ENCODE measurements around the gene PFDN6. TPM values are rescaled to one million over a fixed set of nuclear protein-coding genes. Genes with fewer than 3 reads are reported as not detected.

The PFDN6 gene
- total and polyA plus RNA-seq, 2 of the 13 experiments (the other 11 are each of a cell fraction or from before 2014, with no cell fraction given) = 75.5 to 87.0 TPM

DNA sequence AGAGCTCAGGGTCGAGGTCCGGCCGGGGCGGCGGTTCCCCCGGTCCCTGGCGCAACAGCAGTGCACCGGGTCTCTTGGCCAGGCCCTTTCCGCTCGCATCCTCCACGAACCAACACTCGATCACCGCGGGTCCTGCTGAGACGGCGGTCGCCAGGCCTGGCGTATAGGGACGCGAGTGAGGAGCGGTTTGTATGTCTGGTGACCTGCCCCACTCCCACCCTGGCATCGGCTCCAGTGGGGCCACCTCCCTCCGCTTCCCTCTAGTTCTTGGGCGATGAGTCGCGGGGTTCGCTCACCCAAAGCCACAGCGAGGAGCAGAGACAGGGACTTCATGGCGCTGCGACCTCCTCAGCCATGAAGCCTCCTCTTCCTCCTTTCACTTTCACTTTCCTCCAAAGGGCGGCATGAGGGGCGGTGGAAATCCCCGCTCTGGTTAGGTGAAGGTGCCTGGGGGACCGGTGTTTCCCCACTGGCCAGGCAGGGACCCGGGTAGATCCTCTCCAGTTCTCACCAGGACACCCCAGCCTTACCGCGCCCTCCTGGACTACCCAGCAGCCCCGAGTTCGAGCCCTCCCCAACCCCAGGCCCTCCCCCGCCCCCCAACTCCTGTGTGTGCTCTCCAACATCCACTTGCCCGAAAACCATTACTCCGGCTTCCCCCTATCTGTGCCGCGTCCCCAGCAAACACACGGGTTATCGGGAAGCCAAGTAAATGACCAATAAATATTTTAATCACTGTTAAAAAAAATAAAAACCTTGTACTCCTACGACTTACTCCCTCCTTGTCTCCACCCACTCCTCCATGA, 24.5 kb downstream of the PFDN6 start, which contains the start of gene TAPBP (continued):
- TF ChIP-seq, protein P1, sequence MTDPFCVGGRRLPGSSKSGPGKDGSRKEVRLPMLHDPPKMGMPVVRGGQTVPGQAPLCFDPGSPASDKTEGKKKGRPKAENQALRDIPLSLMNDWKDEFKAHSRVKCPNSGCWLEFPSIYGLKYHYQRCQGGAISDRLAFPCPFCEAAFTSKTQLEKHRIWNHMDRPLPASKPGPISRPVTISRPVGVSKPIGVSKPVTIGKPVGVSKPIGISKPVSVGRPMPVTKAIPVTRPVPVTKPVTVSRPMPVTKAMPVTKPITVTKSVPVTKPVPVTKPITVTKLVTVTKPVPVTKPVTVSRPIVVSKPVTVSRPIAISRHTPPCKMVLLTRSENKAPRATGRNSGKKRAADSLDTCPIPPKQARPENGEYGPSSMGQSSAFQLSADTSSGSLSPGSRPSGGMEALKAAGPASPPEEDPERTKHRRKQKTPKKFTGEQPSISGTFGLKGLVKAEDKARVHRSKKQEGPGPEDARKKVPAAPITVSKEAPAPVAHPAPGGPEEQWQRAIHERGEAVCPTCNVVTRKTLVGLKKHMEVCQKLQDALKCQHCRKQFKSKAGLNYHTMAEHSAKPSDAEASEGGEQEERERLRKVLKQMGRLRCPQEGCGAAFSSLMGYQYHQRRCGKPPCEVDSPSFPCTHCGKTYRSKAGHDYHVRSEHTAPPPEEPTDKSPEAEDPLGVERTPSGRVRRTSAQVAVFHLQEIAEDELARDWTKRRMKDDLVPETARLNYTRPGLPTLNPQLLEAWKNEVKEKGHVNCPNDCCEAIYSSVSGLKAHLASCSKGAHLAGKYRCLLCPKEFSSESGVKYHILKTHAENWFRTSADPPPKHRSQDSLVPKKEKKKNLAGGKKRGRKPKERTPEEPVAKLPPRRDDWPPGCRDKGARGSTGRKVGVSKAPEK (CRISPR knock-in tag; IDR thresholded peaks at IDR 0.05; ENCODE audit: borderline replicate concordance) = no peak
- TF ChIP-seq AGO2 (optimal IDR thresholded peaks at IDR 0.05; ENCODE audit: low read depth, low read length) (peak; percentile 94), ZBTB20 (CRISPR knock-in tag; IDR thresholded peaks at IDR 0.05; ENCODE audit: borderline replicate concordance, low read depth) (peak; percentile 66; the same call in 1 of the 2 replicates), ZNF749 (CRISPR knock-in tag; IDR thresholded peaks at IDR 0.05; ENCODE audit: borderline replicate concordance) (0 out of 2 replicates have a peak, but pooled peaks have one; percentile 77), ZFP82 (CRISPR knock-in tag; IDR thresholded peaks at IDR 0.05; ENCODE audit: borderline replicate concordance) (no peak; the same call in 1 of the 2 replicates), EEA1 (CRISPR knock-in tag; IDR thresholded peaks at IDR 0.05; ENCODE audit: borderline replicate concordance) (peak; percentile 36; the same call in 1 of the 2 replicates), HIVEP1 (CRISPR knock-in tag; IDR thresholded peaks at IDR 0.05) (peak; percentile 50; the same call in 1 of the 2 replicates), HDAC1 (CRISPR knock-in tag; IDR thresholded peaks at IDR 0.05) (peak; percentile 74), PITX1 (CRISPR knock-in tag; IDR thresholded peaks at IDR 0.05) (0 out of 2 replicates have a peak, but pooled peaks have one; percentile 42), MED1 (CRISPR knock-in tag; IDR thresholded peaks at IDR 0.05) (peak; percentile 46; the same call in 1 of the 2 replicates), SALL2 (CRISPR knock-in tag; IDR thresholded peaks at IDR 0.05) (peak; percentile 36; the same call in 1 of the 2 replicates), ZNF430 (CRISPR knock-in tag; IDR thresholded peaks at IDR 0.05) (peak; percentile 86)
- TF ChIP-seq, protein P2, sequence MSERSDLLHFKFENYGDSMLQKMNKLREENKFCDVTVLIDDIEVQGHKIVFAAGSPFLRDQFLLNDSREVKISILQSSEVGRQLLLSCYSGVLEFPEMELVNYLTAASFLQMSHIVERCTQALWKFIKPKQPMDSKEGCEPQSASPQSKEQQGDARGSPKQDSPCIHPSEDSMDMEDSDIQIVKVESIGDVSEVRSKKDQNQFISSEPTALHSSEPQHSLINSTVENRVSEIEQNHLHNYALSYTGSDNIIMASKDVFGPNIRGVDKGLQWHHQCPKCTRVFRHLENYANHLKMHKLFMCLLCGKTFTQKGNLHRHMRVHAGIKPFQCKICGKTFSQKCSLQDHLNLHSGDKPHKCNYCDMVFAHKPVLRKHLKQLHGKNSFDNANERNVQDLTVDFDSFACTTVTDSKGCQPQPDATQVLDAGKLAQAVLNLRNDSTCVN (CRISPR knock-in tag; IDR thresholded peaks at IDR 0.05; ENCODE audit: borderline replicate concordance) = 0 out of 2 replicates have a peak, but pooled peaks have one; percentile 50
- TF ChIP-seq, protein P3, sequence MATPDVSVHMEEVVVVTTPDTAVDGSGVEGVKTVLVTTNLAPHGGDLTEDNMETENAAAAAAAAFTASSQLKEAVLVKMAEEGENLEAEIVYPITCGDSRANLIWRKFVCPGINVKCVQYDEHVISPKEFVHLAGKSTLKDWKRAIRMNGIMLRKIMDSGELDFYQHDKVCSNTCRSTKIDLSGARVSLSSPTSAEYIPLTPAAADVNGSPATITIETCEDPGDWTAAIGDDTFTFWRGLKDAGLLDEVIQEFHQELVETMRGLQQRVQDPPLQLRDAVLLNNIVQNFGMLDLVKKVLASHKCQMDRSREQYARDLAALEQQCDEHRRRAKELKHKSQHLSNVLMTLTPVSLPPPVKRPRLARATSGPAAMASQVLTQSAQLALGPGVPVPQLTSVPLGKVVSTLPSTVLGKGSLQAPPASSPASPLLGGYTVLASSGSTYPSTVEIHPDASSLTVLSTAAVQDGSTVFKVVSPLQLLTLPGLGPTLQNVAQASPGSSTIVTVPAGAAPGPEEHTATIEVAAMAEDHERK (CRISPR knock-in tag; IDR thresholded peaks at IDR 0.05; ENCODE audit: low read depth) = no peak
- TF ChIP-seq, protein P4, sequence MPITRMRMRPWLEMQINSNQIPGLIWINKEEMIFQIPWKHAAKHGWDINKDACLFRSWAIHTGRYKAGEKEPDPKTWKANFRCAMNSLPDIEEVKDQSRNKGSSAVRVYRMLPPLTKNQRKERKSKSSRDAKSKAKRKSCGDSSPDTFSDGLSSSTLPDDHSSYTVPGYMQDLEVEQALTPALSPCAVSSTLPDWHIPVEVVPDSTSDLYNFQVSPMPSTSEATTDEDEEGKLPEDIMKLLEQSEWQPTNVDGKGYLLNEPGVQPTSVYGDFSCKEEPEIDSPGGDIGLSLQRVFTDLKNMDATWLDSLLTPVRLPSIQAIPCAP (CRISPR knock-in tag; IDR thresholded peaks at IDR 0.05; ENCODE audit: low read depth) = peak; percentile 100
- TF ChIP-seq, protein P5, sequence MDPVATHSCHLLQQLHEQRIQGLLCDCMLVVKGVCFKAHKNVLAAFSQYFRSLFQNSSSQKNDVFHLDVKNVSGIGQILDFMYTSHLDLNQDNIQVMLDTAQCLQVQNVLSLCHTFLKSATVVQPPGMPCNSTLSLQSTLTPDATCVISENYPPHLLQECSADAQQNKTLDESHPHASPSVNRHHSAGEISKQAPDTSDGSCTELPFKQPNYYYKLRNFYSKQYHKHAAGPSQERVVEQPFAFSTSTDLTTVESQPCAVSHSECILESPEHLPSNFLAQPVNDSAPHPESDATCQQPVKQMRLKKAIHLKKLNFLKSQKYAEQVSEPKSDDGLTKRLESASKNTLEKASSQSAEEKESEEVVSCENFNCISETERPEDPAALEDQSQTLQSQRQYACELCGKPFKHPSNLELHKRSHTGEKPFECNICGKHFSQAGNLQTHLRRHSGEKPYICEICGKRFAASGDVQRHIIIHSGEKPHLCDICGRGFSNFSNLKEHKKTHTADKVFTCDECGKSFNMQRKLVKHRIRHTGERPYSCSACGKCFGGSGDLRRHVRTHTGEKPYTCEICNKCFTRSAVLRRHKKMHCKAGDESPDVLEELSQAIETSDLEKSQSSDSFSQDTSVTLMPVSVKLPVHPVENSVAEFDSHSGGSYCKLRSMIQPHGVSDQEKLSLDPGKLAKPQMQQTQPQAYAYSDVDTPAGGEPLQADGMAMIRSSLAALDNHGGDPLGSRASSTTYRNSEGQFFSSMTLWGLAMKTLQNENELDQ (CRISPR knock-in tag; IDR thresholded peaks at IDR 0.05; ENCODE audit: borderline replicate concordance) = no peak
